Measurements from ENCODE around the gene PLB1. TPM values are rescaled to one million over a fixed set of nuclear protein-coding genes. Genes with fewer than 3 reads are reported as not detected.

The PLB1 gene
- total and polyA plus RNA-seq, 4 experiments from 2014 or later: 0.38 to 0.91 (median 0.82) TPM

DNA sequence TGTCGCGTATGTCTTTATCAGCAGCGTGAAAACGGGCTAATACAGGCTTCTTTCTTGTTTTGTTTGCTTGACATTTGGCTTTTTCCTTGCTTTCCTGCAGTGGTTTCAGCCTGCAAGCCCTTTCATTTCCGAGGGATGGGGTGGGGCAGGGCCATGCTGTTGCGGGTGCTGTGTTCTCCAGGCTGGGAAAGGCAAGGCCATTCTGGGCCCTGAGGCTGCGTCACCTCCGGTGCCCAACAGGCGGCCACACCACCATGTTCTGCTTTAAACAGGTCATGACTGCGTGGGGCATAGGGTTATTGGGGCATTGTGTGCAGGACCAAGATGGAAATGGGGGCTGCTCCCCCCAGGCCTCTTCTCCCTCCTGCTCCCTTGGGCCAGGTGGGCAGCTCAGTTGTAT is 38.6 kb upstream of the PLB1 start:
- Mint-ChIP-seq H3K36me3 (no peaks in the 10 kb centered on the region), H3K27ac (no peak overlapping the region), H3K4me1 (peaks cover 0 to 6% (median 2%) of the 10 kb centered on the region in 4 donors), H3K4me3 (no peak overlapping the region), H3K27me3 (no peaks in the 10 kb centered on the region), H3K9me3 (peaks cover 0 to 10% (median 3%) of the 10 kb centered on the region in 8 donors)
- no peaks in the 10 kb centered on the region for H3K27me3 ChIP-seq (ENCODE audit: insufficient read depth, low read length)
- no peaks in the 10 kb centered on the region for H3K4me1 ChIP-seq (ENCODE audit: insufficient read depth, low read length)
- H3K4me3 ChIP-seq (ENCODE audit: low read length in 2 of 2): no peak overlapping the region
- no peaks in the 10 kb centered on the region for H3K36me3 ChIP-seq (ENCODE audit: insufficient read depth, low read length)
- ChIA-PET POLR2A (ENCODE audit: partially characterized antibody) (no interaction called here), CTCF (ENCODE audit: partially characterized antibody) (no interaction called here)
- no peaks in the 10 kb centered on the region for H3K9me3 ChIP-seq (ENCODE audit: control insufficient read depth in 1 of 2, low read length in 2 of 2)
- no peak for DNase-seq
- intact Hi-C loops (cut with micrococcal nuclease): no loop called here
- no peak overlapping the region for H3K27ac ChIP-seq (ENCODE audit: low read depth, low read length)

DNA sequence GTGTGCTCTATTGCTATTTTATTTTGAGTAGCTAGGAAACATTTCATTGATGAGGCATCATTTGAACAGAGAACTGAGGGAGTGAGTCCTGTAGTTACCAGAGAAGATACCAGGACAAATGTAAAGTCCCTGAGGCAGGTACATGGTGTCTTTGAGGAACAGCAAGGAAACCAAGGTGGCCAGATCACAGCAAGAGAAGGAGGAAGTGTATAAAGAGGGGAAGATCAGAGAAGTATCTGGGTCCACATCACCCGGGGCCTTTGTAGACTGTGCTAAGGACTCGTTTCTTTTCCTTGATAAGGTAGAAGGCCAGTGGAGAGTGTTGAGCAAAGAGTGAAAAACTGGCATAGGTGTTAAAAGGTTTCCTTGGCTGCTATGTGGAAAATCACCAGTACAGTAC is 34.8 kb upstream of the PLB1 start:
- Mint-ChIP-seq H3K4me3 (no peak overlapping the region), H3K4me1 (peaks cover 0 to 7% (median 3%) of the 10 kb centered on the region in 4 donors), H3K9me3 (peaks cover 0 to 24% (median 8%) of the 10 kb centered on the region in 8 donors), H3K36me3 (no peaks in the 10 kb centered on the region), H3K27me3 (peaks cover 2% of the 10 kb centered on the region in 2 donors), H3K27ac (peak overlapping the region in 1 of 7 donors; percentile 3)
- POLR2A ChIA-PET (ENCODE audit: partially characterized antibody): no interaction called here
- CTCF ChIA-PET (ENCODE audit: partially characterized antibody): no interaction called here
- Histone ChIP-seq H3K4me3 (ENCODE audit: low read length in 2 of 2) (no peak overlapping the region), H3K27me3 (ENCODE audit: insufficient read depth, low read length) (no peaks in the 10 kb centered on the region), H3K4me1 (ENCODE audit: insufficient read depth, low read length) (no peaks in the 10 kb centered on the region), H3K36me3 (ENCODE audit: insufficient read depth, low read length) (no peaks in the 10 kb centered on the region), H3K27ac (ENCODE audit: low read depth, low read length) (no peak overlapping the region), H3K9me3 (ENCODE audit: control insufficient read depth in 1 of 2, low read length in 2 of 2) (no peaks in the 10 kb centered on the region)
- DNase-seq: no peak
- intact Hi-C loops (cut with micrococcal nuclease): no loop called here

DNA sequence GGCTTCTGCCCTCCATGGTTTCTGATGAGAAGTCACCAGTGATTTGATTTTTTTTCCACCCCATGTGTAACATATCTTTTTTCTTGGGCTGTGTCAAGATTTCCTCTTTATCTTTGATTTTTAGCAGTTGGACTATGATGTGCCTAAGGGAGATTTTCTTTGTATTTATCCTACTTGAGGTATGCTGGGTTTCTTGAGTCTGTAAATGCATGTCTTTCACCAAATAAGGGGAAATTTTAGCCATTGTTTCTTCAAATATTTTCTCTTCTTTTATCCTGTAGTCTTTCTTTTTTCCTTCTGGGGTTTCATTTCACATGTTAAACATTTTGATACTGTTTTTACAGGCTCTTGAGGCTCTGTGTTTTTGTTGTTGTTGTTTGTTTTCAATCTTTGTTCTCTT is 33.7 kb upstream of the PLB1 start:
- Histone ChIP-seq H3K27ac (ENCODE audit: low read depth, low read length) (no peak overlapping the region), H3K4me3 (ENCODE audit: low read length in 2 of 2) (no peak overlapping the region), H3K27me3 (ENCODE audit: insufficient read depth, low read length) (no peaks in the 10 kb centered on the region), H3K36me3 (ENCODE audit: insufficient read depth, low read length) (no peaks in the 10 kb centered on the region), H3K4me1 (ENCODE audit: insufficient read depth, low read length) (no peaks in the 10 kb centered on the region), H3K9me3 (ENCODE audit: control insufficient read depth in 1 of 2, low read length in 2 of 2) (no peaks in the 10 kb centered on the region)
- Mint-ChIP-seq H3K9me3 (peaks cover 0 to 24% (median 8%) of the 10 kb centered on the region in 8 donors), H3K36me3 (no peaks in the 10 kb centered on the region), H3K27me3 (peaks cover 2% of the 10 kb centered on the region in 2 donors), H3K4me1 (peaks cover 0 to 7% (median 3%) of the 10 kb centered on the region in 4 donors), H3K4me3 (no peak overlapping the region), H3K27ac (no peak overlapping the region)
- intact Hi-C loops (cut with micrococcal nuclease): no loop called here
- POLR2A ChIA-PET (ENCODE audit: partially characterized antibody): no interaction called here
- CTCF ChIA-PET (ENCODE audit: partially characterized antibody): no interaction called here
- no peak for DNase-seq

DNA sequence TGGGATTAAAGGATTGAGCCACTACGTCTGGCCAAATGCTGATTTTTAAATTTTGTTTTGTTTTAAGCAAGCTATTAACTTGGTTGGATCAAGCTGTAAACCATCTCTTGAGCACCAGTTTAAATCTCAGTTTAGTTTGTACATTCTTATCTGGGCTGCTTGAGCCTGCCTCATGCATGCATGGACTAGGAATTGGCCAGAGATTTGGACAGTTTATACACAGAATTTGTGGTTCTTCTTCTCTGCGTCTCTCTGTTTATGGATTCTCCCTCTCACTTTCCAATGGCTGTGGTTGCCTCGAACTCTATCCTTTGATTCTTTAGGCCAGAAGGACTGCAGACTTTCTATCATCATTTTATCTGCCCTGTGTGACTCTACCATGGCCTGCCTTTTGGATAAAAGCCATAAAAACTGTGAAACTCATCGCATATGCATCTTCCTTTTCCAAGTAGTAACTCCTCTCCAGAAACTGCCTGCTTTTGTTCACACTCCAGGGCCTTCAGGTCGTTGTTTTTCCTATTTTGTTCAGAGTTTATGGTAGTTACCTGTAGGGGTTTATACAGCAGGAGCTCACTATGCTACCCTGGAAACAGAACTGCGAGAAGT is 32.5 kb upstream of the PLB1 start:
- no peaks in the 10 kb centered on the region for H3K36me3 Mint-ChIP-seq
- DNase-seq: no peak
- no peak overlapping the region for H3K27ac Mint-ChIP-seq
- H3K4me3 ChIP-seq (ENCODE audit: low read length in 2 of 2): no peak overlapping the region
- H3K4me1 Mint-ChIP-seq: peaks cover 0 to 7% (median 3%) of the 10 kb centered on the region in 4 donors
- POLR2A ChIA-PET (ENCODE audit: partially characterized antibody): no interaction called here
- no peaks in the 10 kb centered on the region for H3K36me3 ChIP-seq (ENCODE audit: insufficient read depth, low read length)
- no peak overlapping the region for H3K4me3 Mint-ChIP-seq
- peaks cover 0 to 24% (median 7%) of the 10 kb centered on the region in 8 donors for H3K9me3 Mint-ChIP-seq
- no peaks in the 10 kb centered on the region for H3K4me1 ChIP-seq (ENCODE audit: insufficient read depth, low read length)
- H3K27me3 ChIP-seq (ENCODE audit: insufficient read depth, low read length): no peaks in the 10 kb centered on the region
- no peak overlapping the region for H3K27ac ChIP-seq (ENCODE audit: low read depth, low read length)
- peaks cover 2% of the 10 kb centered on the region in 2 donors for H3K27me3 Mint-ChIP-seq
- no peaks in the 10 kb centered on the region for H3K9me3 ChIP-seq (ENCODE audit: control insufficient read depth in 1 of 2, low read length in 2 of 2)
- intact Hi-C loops (cut with micrococcal nuclease): no loop called here
- CTCF ChIA-PET (ENCODE audit: partially characterized antibody): interaction anchor here (1.5 kb wide), 1 partner anchor 11 kb away, joined by 3 read pairs; no protein-coding TSS in a partner anchor

DNA sequence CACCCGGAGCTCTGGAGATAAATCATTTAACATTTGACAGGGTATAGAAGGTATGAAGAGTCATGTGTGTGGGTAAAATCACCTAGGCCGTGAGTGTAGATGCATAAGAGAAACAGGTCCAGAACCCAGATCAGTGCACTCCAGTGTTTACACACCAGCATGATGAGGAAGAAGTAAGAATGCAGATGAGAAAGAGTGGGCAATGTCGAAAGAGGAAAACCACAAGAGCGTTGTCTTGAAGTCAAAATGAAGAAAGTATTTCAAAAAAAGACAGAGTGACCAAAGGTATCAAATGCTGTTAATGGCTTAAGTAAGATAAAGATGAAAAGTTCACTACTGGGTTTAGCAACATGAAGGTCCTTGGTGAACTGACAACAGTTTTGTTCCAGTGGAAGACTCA is 32.0 kb upstream of the PLB1 start:
- Mint-ChIP-seq H3K9me3 (peaks cover 0 to 24% (median 7%) of the 10 kb centered on the region in 8 donors), H3K4me1 (peaks cover 0 to 7% (median 3%) of the 10 kb centered on the region in 4 donors), H3K27ac (no peak overlapping the region), H3K36me3 (no peaks in the 10 kb centered on the region), H3K4me3 (no peak overlapping the region), H3K27me3 (peaks cover 2% of the 10 kb centered on the region in 2 donors)
- no peaks in the 10 kb centered on the region for H3K36me3 ChIP-seq (ENCODE audit: insufficient read depth, low read length)
- no peaks in the 10 kb centered on the region for H3K9me3 ChIP-seq (ENCODE audit: control insufficient read depth in 1 of 2, low read length in 2 of 2)
- H3K27me3 ChIP-seq (ENCODE audit: insufficient read depth, low read length): no peaks in the 10 kb centered on the region
- H3K27ac ChIP-seq (ENCODE audit: low read depth, low read length): no peak overlapping the region
- POLR2A ChIA-PET (ENCODE audit: partially characterized antibody): no interaction called here
- no peaks in the 10 kb centered on the region for H3K4me1 ChIP-seq (ENCODE audit: insufficient read depth, low read length)
- no peak overlapping the region for H3K4me3 ChIP-seq (ENCODE audit: low read length in 2 of 2)
- CTCF ChIA-PET (ENCODE audit: partially characterized antibody): interaction anchor here (1.5 kb wide), 1 partner anchor 11 kb away, joined by 3 read pairs; no protein-coding TSS in a partner anchor
- DNase-seq: no peak
- intact Hi-C loops (cut with micrococcal nuclease): no loop called here

DNA sequence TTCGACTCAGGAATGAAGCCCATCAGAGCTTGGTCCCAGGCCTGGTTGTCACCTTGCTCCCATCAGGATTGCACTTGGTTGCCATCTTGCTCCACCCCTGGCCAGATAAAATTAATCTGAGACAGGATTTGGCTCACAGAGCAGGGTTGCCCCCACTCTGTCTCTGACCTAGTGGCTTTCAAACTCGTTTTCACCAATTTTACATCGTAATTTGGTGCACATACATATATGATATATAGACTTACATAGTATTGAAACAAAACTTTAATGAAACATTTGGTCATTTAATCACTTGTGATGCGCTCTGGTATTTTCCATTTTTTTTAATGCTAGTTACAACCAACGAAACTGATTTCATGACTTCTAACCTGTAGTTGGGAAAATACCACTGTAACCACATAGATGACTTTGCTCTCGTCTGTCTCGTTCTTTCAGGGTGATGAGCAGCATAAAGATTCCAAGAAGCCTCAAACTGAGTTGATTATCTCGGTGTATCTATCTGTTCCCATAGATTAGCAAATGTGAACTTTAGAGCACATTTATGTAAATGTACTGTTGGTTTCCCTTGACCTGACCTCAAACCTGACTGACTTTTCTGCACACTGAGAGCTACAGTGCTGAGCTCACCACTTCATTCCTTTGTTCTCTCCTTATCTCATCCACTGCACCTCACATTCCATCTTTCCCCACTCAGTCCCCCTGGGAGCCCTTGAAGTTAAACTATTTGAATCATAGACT is 30.5 kb upstream of the PLB1 start:
- CTCF ChIA-PET (ENCODE audit: partially characterized antibody): no interaction called here
- no peak overlapping the region for H3K4me3 ChIP-seq (ENCODE audit: low read length in 2 of 2)
- H3K27me3 ChIP-seq (ENCODE audit: insufficient read depth, low read length): no peaks in the 10 kb centered on the region
- no peak overlapping the region for H3K27ac ChIP-seq (ENCODE audit: low read depth, low read length)
- Mint-ChIP-seq H3K9me3 (peaks cover 0 to 24% (median 7%) of the 10 kb centered on the region in 8 donors), H3K27me3 (peaks cover 2% of the 10 kb centered on the region in 2 donors), H3K27ac (peak overlapping the region in 2 of 7 donors; percentile 13 to 14), H3K36me3 (no peaks in the 10 kb centered on the region), H3K4me3 (no peak overlapping the region), H3K4me1 (peaks cover 5 to 17% (median 10%) of the 10 kb centered on the region in 4 donors)
- H3K4me1 ChIP-seq (ENCODE audit: insufficient read depth, low read length): peaks cover 4% of the 10 kb centered on the region
- POLR2A ChIA-PET (ENCODE audit: partially characterized antibody): no interaction called here
- no peaks in the 10 kb centered on the region for H3K36me3 ChIP-seq (ENCODE audit: insufficient read depth, low read length)
- no peaks in the 10 kb centered on the region for H3K9me3 ChIP-seq (ENCODE audit: control insufficient read depth in 1 of 2, low read length in 2 of 2)
- DNase-seq: peak in 2 of 5 donors; percentile 3 to 16
- intact Hi-C loops (cut with micrococcal nuclease): no loop called here

DNA sequence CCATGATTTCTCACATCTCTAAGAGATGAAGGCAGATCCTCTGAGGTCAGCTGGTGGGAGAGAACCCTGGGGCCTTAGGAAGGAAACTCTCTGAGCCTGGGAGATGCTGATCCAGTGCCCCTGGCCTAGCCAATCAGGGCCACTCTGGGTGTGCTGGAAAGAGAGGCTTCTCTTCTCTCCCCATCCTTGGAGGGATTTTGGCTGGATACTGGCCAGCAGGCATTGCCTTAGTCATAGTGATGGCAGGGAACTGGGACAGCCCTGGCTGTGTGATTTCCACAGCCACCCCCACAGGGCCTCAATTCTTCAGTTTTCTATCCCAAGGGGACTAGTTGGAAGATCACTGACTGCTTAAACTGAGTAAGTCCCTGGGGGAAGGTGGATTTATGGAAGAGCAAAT is 26.6 kb upstream of the PLB1 start:
- H3K27ac Mint-ChIP-seq: no peak overlapping the region
- Histone ChIP-seq H3K36me3 (ENCODE audit: insufficient read depth, low read length) (no peaks in the 10 kb centered on the region), H3K4me3 (ENCODE audit: low read length in 2 of 2) (no peak overlapping the region), H3K27me3 (ENCODE audit: insufficient read depth, low read length) (no peaks in the 10 kb centered on the region), H3K27ac (ENCODE audit: low read depth, low read length) (no peak overlapping the region), H3K9me3 (ENCODE audit: control insufficient read depth in 1 of 2, low read length in 2 of 2) (no peaks in the 10 kb centered on the region), H3K4me1 (ENCODE audit: insufficient read depth, low read length) (peaks cover 7% of the 10 kb centered on the region)
- DNase-seq: no peak
- no peak overlapping the region for H3K4me3 Mint-ChIP-seq
- peaks cover 6 to 29% (median 12%) of the 10 kb centered on the region in 4 donors for H3K4me1 Mint-ChIP-seq
- no peaks in the 10 kb centered on the region for H3K27me3 Mint-ChIP-seq
- intact Hi-C loops (cut with micrococcal nuclease): no loop called here
- no peaks in the 10 kb centered on the region for H3K36me3 Mint-ChIP-seq
- H3K9me3 Mint-ChIP-seq: no peaks in the 10 kb centered on the region
- CTCF ChIA-PET (ENCODE audit: partially characterized antibody): no interaction called here
- POLR2A ChIA-PET (ENCODE audit: partially characterized antibody): no interaction called here

All from CD4-positive, alpha-beta memory T cell (primary cell).